ENCODE data around the gene TOP3A. TPM values are rescaled to one million over a fixed set of nuclear protein-coding genes. Genes with fewer than 3 reads are reported as not detected.

TOP3A gene
- total and polyA plus RNA-seq, 8 donors = 24.7 to 65.1 (median 50.7) TPM

- peaks cover 0 to 57% of the 10 kb centered on the region in 2 donors for H3K36me3 ChIP-seq
- H3K27me3 ChIP-seq = no peaks in the 10 kb centered on the region
- intact Hi-C loops (cut with DNase I) = no loop called here
- H3K4me3 ChIP-seq = no peak overlapping the region
- DNase-seq (no peak), ATAC-seq (no peak)
- no peaks in the 10 kb centered on the region for H3K9me3 ChIP-seq
- no peak for TF ChIP-seq CTCF (IDR thresholded peaks at IDR 0.05)
- no peak overlapping the region for H3K27ac ChIP-seq
- H3K4me1 ChIP-seq = no peaks in the 10 kb centered on the region
Observed at GRCh38 chr17:18234853-18235380, 79.9 kb downstream of the TOP3A start.

GRCh38 chr17:18233803-18234518 is 80.8 kb downstream of the TOP3A start:
- no peak for TF ChIP-seq CTCF (IDR thresholded peaks at IDR 0.05)
- no peaks in the 10 kb centered on the region for H3K4me1 ChIP-seq
- no peak overlapping the region for H3K27ac ChIP-seq
- intact Hi-C loops (cut with DNase I) = no loop called here
- no peaks in the 10 kb centered on the region for H3K9me3 ChIP-seq
- H3K27me3 ChIP-seq = no peaks in the 10 kb centered on the region
- DNase-seq (no peak), ATAC-seq (no peak)
- peaks cover 0 to 57% of the 10 kb centered on the region in 2 donors for H3K36me3 ChIP-seq
- no peak overlapping the region for H3K4me3 ChIP-seq

GRCh38 chr17:18231164-18231563 is 83.6 kb downstream of the TOP3A start:
- Histone ChIP-seq H3K36me3 (peaks cover 0 to 30% of the 10 kb centered on the region in 2 donors), H3K9me3 (no peaks in the 10 kb centered on the region), H3K27ac (no peak overlapping the region), H3K27me3 (no peaks in the 10 kb centered on the region), H3K4me3 (no peak overlapping the region), H3K4me1 (peaks cover 7 to 10% of the 10 kb centered on the region in 2 donors)
- no peak for ATAC-seq
- intact Hi-C loops (cut with DNase I) = no loop called here
- DNase-seq = no peak
- TF ChIP-seq CTCF (IDR thresholded peaks at IDR 0.05) = no peak

- H3K27me3 ChIP-seq = no peaks in the 10 kb centered on the region
- peaks cover 7 to 14% of the 10 kb centered on the region in 2 donors for H3K4me1 ChIP-seq
- H3K4me3 ChIP-seq = no peak overlapping the region
- no peaks in the 10 kb centered on the region for H3K9me3 ChIP-seq
- H3K36me3 ChIP-seq = peaks cover 0 to 23% of the 10 kb centered on the region in 2 donors
- ATAC-seq = no peak
- no peak for TF ChIP-seq CTCF (IDR thresholded peaks at IDR 0.05)
- intact Hi-C loops (cut with DNase I) = no loop called here
- H3K27ac ChIP-seq = no peak overlapping the region
- DNase-seq = no peak
Observed at GRCh38 chr17:18230288-18231141, 84.3 kb downstream of the TOP3A start.

GRCh38 chr17:18229771-18230170 is 85.0 kb downstream of the TOP3A start:
- peaks cover 0 to 16% of the 10 kb centered on the region in 2 donors for H3K36me3 ChIP-seq
- intact Hi-C loops (cut with DNase I) = no loop called here
- no peaks in the 10 kb centered on the region for H3K9me3 ChIP-seq
- no peak overlapping the region for H3K4me3 ChIP-seq
- no peak for TF ChIP-seq CTCF (IDR thresholded peaks at IDR 0.05)
- no peak for DNase-seq
- H3K27ac ChIP-seq = no peak overlapping the region
- peaks cover 7 to 18% of the 10 kb centered on the region in 2 donors for H3K4me1 ChIP-seq
- no peaks in the 10 kb centered on the region for H3K27me3 ChIP-seq
- ATAC-seq = no peak

All from left lung (tissue), 10 donors.